ENCODE results near the gene DPP7.
"Not testable (repeated sequence)": the region's sequence is repeated elsewhere in the genome, so short reads cannot be mapped to it uniquely, and the experiment has no call there.

The DPP7 gene

GRCh38 chr9:137063311-137064026, 51.1 kb downstream of the DPP7 start:
- Histone ChIP-seq H3K36me3 (peaks cover 40% of the 10 kb centered on the region), H3K4me3 (ENCODE audit: low read depth, low read length) (no peak overlapping the region), H3K9me3 (ENCODE audit: severe bottlenecking) (no peaks in the 10 kb centered on the region), H3K27ac (peak overlapping the region; percentile 50), H3K27me3 (ENCODE audit: insufficient read depth, low read depth, severe bottlenecking) (no peaks in the 10 kb centered on the region)
- DNase-seq = no peak
- TF ChIP-seq, protein P1, sequence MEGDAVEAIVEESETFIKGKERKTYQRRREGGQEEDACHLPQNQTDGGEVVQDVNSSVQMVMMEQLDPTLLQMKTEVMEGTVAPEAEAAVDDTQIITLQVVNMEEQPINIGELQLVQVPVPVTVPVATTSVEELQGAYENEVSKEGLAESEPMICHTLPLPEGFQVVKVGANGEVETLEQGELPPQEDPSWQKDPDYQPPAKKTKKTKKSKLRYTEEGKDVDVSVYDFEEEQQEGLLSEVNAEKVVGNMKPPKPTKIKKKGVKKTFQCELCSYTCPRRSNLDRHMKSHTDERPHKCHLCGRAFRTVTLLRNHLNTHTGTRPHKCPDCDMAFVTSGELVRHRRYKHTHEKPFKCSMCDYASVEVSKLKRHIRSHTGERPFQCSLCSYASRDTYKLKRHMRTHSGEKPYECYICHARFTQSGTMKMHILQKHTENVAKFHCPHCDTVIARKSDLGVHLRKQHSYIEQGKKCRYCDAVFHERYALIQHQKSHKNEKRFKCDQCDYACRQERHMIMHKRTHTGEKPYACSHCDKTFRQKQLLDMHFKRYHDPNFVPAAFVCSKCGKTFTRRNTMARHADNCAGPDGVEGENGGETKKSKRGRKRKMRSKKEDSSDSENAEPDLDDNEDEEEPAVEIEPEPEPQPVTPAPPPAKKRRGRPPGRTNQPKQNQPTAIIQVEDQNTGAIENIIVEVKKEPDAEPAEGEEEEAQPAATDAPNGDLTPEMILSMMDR (IDR thresholded peaks at IDR 0.05; ENCODE audit: low read depth, low read length) = no peak

- H3K27ac ChIP-seq; H3K9me3 ChIP-seq (ENCODE audit: severe bottlenecking); H3K4me3 ChIP-seq (ENCODE audit: low read depth, low read length); DNase-seq; H3K27me3 ChIP-seq (ENCODE audit: insufficient read depth, low read depth, severe bottlenecking): not testable (repeated sequence)
- peaks cover 37% of the 10 kb centered on the region for H3K36me3 ChIP-seq
These were observed 51.7 kb downstream of the DPP7 start for GRCh38 chr9:137062798-137063197.

GRCh38 chr9:137062384-137062783, 52.1 kb downstream of the DPP7 start:
- H3K9me3 ChIP-seq (ENCODE audit: severe bottlenecking) = no peaks in the 10 kb centered on the region
- no peak overlapping the region for H3K4me3 ChIP-seq (ENCODE audit: low read depth, low read length)
- TF ChIP-seq, protein P1 (IDR thresholded peaks at IDR 0.05; ENCODE audit: low read depth, low read length) = no peak
- no peak overlapping the region for H3K27ac ChIP-seq
- no peaks in the 10 kb centered on the region for H3K27me3 ChIP-seq (ENCODE audit: insufficient read depth, low read depth, severe bottlenecking)
- DNase-seq = no peak
- H3K36me3 ChIP-seq = peaks cover 36% of the 10 kb centered on the region
